Fibroblast of the conjunctiva (primary cell): ENCODE measurements around the gene LPGAT1.
"Not testable (repeated sequence)": the region's sequence is repeated elsewhere in the genome, so short reads cannot be mapped to it uniquely, and the experiment has no call there.

Experiments
- DNase-seq: peaks from one replicate; pipeline ENCODE4 v3.0.0-alpha.2; 2010; ENCODE audit warnings: low read depth

The LPGAT1 gene

DNA sequence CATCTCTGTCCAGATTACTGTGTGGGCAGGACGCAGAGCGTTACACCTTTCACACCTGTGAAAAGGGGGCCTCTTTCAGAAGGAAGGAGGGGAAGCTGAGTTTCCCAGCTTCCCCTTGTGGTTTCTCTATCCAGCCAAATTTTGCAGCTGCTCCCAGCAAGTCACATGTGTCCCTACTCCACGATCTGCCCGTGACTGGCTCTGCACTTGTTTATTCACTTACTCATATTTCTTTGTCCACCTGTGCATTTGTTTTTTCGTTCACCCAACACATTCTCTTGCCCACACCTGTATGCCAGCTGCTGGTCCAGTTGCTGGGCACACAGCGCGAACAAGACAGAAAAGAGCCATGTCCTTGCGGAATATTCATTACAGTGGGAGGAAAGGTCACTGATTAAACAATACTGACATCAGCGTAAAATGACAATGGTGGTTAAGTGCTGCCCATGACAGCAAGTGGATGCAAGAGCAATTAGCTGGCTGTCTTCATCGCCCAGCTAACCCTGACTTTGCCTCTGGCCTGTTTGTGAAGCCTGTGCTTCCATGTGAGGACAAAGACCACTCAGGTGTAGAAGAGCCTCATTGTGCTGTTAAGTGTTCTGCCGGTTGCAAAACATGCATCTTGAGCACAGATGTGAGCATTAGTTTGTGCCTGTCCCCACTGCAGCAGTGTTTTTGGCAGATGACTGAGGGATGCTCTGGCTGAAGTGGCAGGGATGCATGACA lies 126.6 kb downstream of the LPGAT1 start:
- no peak for DNase-seq

- no peak for DNase-seq
Measured at GRCh38 chr1:211701733-211702132, 128.8 kb downstream of the LPGAT1 start.

DNA sequence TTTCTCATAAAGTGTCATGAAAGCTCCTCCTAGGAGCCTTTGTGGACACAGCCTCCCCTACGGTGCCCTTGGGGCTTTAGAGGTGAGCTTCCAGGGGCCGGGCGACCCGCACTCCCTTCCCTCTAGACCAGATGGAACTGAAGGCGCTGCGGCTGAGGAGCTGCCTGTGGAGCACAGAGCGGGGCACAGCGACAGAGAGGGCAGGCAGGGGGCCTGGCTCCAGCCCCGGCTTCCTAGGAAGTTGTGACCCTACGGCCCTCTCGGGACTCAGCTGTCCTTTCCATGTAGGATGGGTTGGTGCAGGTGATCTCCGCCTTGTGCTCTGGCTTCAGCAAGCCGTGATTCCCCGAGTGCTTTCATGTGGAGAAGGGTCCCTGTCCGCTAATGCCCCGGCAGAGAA lies 131.5 kb downstream of the LPGAT1 start:
- DNase-seq, result no peak

- DNase-seq, result peak; percentile 22
Measured at GRCh38 chr1:211698161-211699026, 132.2 kb downstream of the LPGAT1 start.

GRCh38 chr1:211697356-211697755 lies 133.2 kb downstream of the LPGAT1 start:
- DNase-seq, result no peak

GRCh38 chr1:211695135-211695816 lies 135.3 kb downstream of the LPGAT1 start:
- no peak for DNase-seq

GRCh38 chr1:211693911-211694310 lies 136.7 kb downstream of the LPGAT1 start:
- DNase-seq, result not testable (repeated sequence)
